ENCODE measurements around the gene PRDM11. TPM values are rescaled to one million over a fixed set of nuclear protein-coding genes. Genes with fewer than 3 reads are reported as not detected.
A peak's percentile ranks its signal among the peaks of the same experiment; 100 is the strongest.

Gene PRDM11
- total RNA-seq, 1 donor from 2014 or later, result 15.2 TPM

DNA sequence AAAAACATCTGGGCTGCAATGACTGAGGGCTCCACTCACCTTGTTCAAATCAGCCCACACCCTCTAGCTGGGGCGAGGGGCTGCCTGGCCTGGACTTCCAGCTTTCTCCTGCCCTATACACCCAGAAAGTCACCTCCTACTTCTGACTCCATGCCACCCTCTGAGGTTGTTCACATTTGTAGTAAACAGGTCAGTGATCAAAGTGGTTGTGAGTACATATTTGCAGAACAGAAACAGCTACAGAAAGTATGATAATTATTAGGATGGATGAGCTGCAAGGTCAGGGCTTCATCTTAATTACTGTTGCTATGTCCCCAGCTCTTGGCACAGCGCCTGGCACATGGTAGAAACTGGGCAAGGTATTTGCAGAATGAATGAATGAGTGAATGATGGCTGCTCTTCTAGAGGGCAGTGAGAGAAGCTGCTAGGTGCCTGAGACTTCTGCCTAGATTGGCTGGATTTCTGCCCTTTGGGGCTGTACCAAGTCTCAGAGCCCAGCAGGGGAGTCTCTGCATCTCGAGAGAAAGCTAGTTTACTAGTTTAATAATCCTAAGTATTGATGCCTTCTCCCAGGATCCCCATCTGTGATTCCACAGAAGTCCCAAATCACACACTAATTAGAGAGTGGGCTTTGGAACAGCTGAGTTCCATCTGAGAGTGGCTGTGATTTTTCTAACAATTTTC is 103.7 kb downstream of the PRDM11 start:
- intact Hi-C loops (cut with DNase I), result no loop called here
- TF ChIP-seq POLR2AphosphoS5 (IDR thresholded peaks at IDR 0.05; ENCODE audit: insufficient read depth in 1 of 2, low read depth in 1 of 2) (no peak), POLR2A (IDR thresholded peaks at IDR 0.05) (no peak)
- TF ChIP-seq, protein P1, sequence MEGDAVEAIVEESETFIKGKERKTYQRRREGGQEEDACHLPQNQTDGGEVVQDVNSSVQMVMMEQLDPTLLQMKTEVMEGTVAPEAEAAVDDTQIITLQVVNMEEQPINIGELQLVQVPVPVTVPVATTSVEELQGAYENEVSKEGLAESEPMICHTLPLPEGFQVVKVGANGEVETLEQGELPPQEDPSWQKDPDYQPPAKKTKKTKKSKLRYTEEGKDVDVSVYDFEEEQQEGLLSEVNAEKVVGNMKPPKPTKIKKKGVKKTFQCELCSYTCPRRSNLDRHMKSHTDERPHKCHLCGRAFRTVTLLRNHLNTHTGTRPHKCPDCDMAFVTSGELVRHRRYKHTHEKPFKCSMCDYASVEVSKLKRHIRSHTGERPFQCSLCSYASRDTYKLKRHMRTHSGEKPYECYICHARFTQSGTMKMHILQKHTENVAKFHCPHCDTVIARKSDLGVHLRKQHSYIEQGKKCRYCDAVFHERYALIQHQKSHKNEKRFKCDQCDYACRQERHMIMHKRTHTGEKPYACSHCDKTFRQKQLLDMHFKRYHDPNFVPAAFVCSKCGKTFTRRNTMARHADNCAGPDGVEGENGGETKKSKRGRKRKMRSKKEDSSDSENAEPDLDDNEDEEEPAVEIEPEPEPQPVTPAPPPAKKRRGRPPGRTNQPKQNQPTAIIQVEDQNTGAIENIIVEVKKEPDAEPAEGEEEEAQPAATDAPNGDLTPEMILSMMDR (IDR thresholded peaks at IDR 0.05), result no peak
- Histone ChIP-seq H3K36me3 (no peaks in the 10 kb centered on the region), H3K4me1 (no peaks in the 10 kb centered on the region), H3K27ac (no peak overlapping the region), H3K9me3 (no peaks in the 10 kb centered on the region), H3K4me3 (no peak overlapping the region), H3K27me3 (no peaks in the 10 kb centered on the region)
- DNase-seq (ENCODE audit: extremely low spot score in 2 of 2), result no peak

DNA sequence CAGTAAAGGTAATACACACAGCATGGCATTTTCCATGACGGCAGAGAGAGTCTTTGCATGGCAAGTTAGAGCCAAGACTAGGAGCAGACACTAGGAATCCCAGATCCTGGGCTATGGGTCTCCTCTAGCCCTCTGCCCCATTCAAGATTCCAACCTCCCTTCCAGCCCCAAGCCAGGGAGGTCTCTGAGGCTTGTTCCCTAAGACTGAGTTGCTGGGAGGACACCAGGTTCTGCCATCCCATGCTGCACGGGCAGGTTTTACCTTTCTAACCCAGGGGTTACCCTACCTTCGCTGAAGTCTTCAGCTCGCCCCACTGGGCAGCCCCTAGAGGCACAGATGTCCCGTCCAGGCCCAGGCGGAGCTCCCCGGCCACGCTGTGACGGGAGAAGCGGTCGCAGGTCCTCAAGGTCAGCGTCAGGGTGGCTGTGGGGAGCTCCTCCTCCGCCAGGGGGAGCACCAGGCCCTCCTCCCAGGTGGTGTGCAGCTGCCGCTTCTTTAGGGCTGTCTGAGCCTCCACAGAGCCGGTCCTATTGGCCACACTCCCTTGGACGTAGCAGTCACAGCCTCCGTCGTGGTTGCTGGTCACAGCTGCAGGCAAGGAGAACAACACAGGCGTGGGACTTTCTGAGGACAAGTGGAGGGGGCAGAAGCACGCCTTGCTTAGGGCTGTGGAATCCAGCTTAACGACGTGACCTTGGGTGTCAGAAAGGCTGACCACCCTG is 105.9 kb downstream of the PRDM11 start:
- Histone ChIP-seq H3K4me3 (no peak overlapping the region), H3K27me3 (no peaks in the 10 kb centered on the region), H3K9me3 (no peaks in the 10 kb centered on the region), H3K4me1 (no peaks in the 10 kb centered on the region), H3K36me3 (no peaks in the 10 kb centered on the region), H3K27ac (no peak overlapping the region)
- TF ChIP-seq, protein P1 (IDR thresholded peaks at IDR 0.05), result peak in 1 of 3 experiments; percentile 12
- TF ChIP-seq POLR2A (IDR thresholded peaks at IDR 0.05), result no peak
- no peak for TF ChIP-seq POLR2AphosphoS5 (IDR thresholded peaks at IDR 0.05; ENCODE audit: insufficient read depth in 1 of 2, low read depth in 1 of 2)
- DNase-seq (ENCODE audit: extremely low spot score in 2 of 2), result no peak
- intact Hi-C loops (cut with DNase I), result no loop called here

DNA sequence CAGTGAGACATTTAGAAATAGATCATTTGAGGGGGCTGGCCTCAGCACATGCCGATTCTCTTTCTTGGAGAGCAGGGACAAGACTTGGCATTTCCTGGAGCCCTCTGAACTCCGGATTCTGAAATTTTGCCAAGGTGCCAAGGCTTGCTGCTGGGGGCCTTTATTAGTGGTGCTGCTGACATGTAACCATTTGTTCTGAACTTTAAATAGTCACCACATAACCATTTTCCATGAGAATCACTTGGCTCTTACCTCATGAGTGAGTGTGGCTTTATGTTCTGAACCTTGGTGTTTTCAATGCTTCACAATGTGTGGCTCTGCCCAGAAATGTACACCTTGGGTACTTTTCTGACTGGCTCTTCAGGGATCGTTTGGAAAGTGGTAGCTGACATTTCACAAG is 106.4 kb downstream of the PRDM11 start:
- DNase-seq (ENCODE audit: extremely low spot score in 2 of 2), result no peak
- H3K27me3 ChIP-seq, result no peaks in the 10 kb centered on the region
- H3K27ac ChIP-seq, result no peak overlapping the region
- H3K4me3 ChIP-seq, result no peak overlapping the region
- no peaks in the 10 kb centered on the region for H3K9me3 ChIP-seq
- H3K4me1 ChIP-seq, result no peaks in the 10 kb centered on the region
- TF ChIP-seq POLR2AphosphoS5 (IDR thresholded peaks at IDR 0.05; ENCODE audit: insufficient read depth in 1 of 2, low read depth in 1 of 2), result no peak
- no peaks in the 10 kb centered on the region for H3K36me3 ChIP-seq
- intact Hi-C loops (cut with DNase I), result no loop called here

DNA sequence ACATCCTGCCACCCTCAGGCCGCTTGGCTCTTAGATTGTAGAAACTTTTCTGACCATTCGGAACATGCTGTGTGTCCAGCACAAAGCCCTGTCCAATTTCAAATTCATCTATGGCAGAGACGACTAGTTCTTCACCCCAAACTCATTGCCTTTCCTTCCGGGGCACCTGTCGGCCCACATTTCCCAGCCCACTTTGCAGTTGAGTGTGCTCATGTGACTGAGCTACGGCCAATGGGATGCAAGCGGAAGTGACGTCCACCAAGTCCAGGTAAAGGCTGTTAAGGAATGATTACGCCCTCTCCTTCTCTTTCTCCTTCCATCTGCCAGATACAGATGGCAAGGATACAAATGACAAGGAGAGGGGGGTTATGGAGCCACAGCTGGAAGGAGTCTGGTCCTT is 107.2 kb downstream of the PRDM11 start:
- no peak overlapping the region for H3K4me3 ChIP-seq
- no peak for DNase-seq (ENCODE audit: extremely low spot score in 2 of 2)
- H3K36me3 ChIP-seq, result no peaks in the 10 kb centered on the region
- H3K9me3 ChIP-seq, result no peaks in the 10 kb centered on the region
- TF ChIP-seq POLR2A (IDR thresholded peaks at IDR 0.05), result no peak
- no peak for TF ChIP-seq POLR2AphosphoS5 (IDR thresholded peaks at IDR 0.05; ENCODE audit: insufficient read depth in 1 of 2, low read depth in 1 of 2)
- TF ChIP-seq, protein P1 (IDR thresholded peaks at IDR 0.05), result no peak
- H3K4me1 ChIP-seq, result no peaks in the 10 kb centered on the region
- intact Hi-C loops (cut with DNase I), result no loop called here
- H3K27me3 ChIP-seq, result no peaks in the 10 kb centered on the region
- no peak overlapping the region for H3K27ac ChIP-seq

DNA sequence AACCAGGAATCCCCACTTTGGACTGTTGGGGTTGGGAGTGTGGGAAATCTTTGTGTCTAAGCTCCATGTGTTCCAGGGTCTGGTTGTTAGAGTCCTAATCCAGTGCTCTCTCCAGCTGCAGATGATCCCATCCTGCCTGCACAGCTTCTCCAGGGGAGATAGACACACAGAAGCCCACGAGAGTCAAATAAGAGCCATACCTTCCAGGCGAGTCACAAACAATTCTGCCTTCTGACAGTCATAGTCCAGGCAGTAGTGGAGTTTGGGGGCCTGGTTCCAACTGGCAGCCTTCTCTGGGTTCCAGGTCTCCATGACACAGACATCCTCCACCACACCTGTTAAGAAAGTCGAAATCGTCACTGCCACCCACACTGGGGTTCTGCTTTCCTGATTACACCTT is 107.6 kb downstream of the PRDM11 start:
- no peak for TF ChIP-seq POLR2AphosphoS5 (IDR thresholded peaks at IDR 0.05; ENCODE audit: insufficient read depth in 1 of 2, low read depth in 1 of 2)
- TF ChIP-seq, protein P1 (IDR thresholded peaks at IDR 0.05), result no peak
- no peak for TF ChIP-seq POLR2A (IDR thresholded peaks at IDR 0.05)
- intact Hi-C loops (cut with DNase I), result no loop called here
- Histone ChIP-seq H3K27ac (no peak overlapping the region), H3K36me3 (no peaks in the 10 kb centered on the region), H3K9me3 (no peaks in the 10 kb centered on the region), H3K4me1 (no peaks in the 10 kb centered on the region), H3K4me3 (no peak overlapping the region), H3K27me3 (no peaks in the 10 kb centered on the region)
- no peak for DNase-seq (ENCODE audit: extremely low spot score in 2 of 2)

Measured in vagina (tissue), 2 donors.